Keratinocyte (primary cell): ENCODE measurements around the gene B4GALNT2. TPM values are rescaled to one million over a fixed set of nuclear protein-coding genes. Genes with fewer than 3 reads are reported as not detected.

Source experiments
- DNase-seq: peaks from one replicate; pipeline ENCODE4 v3.0.0-alpha.2; 2011; ENCODE audit warnings: low read depth, missing footprints, low spot score
- FAIRE-seq: peaks from 2 replicates; lab custom pipeline; 2011; peaks lifted over from hg19 to GRCh38; lab: Jason Lieb, UNC
- H2AFZ ChIP-seq: 2 replicates; pipeline ENCODE4 v1.6.0; 2012; ENCODE audit warnings: low read length, control low read depth, inconsistent platforms; ENCODE audit not compliant: control insufficient read depth
- H3K27ac ChIP-seq: 2 replicates; pipeline ENCODE4 v1.5.1; 2011; ENCODE audit warnings: low read length; ENCODE audit not compliant: control insufficient read depth, insufficient read depth
- H3K27me3 ChIP-seq: 3 replicates; pipeline ENCODE4 v1.6.0; 2011; ENCODE audit warnings: low read length; ENCODE audit not compliant: control insufficient read depth, insufficient read depth; ENCODE audit errors: extremely low read depth
- H3K36me3 ChIP-seq, 2 experiments: 2 replicates in 1 of 2; 3 replicates in 1 of 2; pipeline ENCODE4 v1.5.1; 2011; ENCODE audit warnings: low read length in 2 of 2, mild to moderate bottlenecking in 1 of 2; ENCODE audit not compliant: control insufficient read depth in 2 of 2, insufficient read depth in 2 of 2; ENCODE audit errors: extremely low read depth in 1 of 2
- H3K4me1 ChIP-seq: 3 replicates; pipeline ENCODE4 v1.5.1; 2011; ENCODE audit warnings: low read length; ENCODE audit not compliant: control insufficient read depth, insufficient read depth; ENCODE audit errors: extremely low read depth
- H3K4me2 ChIP-seq: 3 replicates; pipeline ENCODE4 v1.6.0; 2011; ENCODE audit warnings: low read depth, low read length; ENCODE audit not compliant: control insufficient read depth, insufficient read depth; ENCODE audit errors: extremely low read depth
- H3K4me3 ChIP-seq, 3 experiments: fragments of 200-600 bp in 1 of 3; sonication (generic) in 1 of 3; 2 replicates in 2 of 3; 3 replicates in 1 of 3; pipeline ENCODE4 v1.5.1; 2011 to 2016; ENCODE audit warnings: low read length in 3 of 3, mild to moderate bottlenecking in 3 of 3, control low read depth in 2 of 3, inconsistent platforms in 1 of 3, low read depth in 1 of 3, mixed read lengths in 1 of 3, mixed run types in 1 of 3, moderate library complexity in 1 of 3; ENCODE audit not compliant: control insufficient read depth in 2 of 3, insufficient read depth in 2 of 3; ENCODE audit errors: extremely low read depth in 1 of 3
- H3K79me2 ChIP-seq: 2 replicates; pipeline ENCODE4 v1.6.0; 2012; ENCODE audit warnings: low read length; ENCODE audit not compliant: control insufficient read depth, insufficient read depth
- H3K9ac ChIP-seq: 3 replicates; pipeline ENCODE4 v1.6.0; 2011; ENCODE audit warnings: low read length; ENCODE audit not compliant: control insufficient read depth, insufficient read depth; ENCODE audit errors: extremely low read depth
- H3K9me1 ChIP-seq: 3 replicates; pipeline ENCODE4 v1.6.0; 2011; ENCODE audit warnings: low read length; ENCODE audit not compliant: control insufficient read depth, insufficient read depth; ENCODE audit errors: extremely low read depth
- H3K9me3 ChIP-seq: 2 replicates; pipeline ENCODE4 v1.5.1; 2012; ENCODE audit warnings: low read depth, low read length; ENCODE audit not compliant: control insufficient read depth
- H4K20me1 ChIP-seq: 3 replicates; pipeline ENCODE4 v1.6.0; 2011; ENCODE audit warnings: low read length; ENCODE audit not compliant: control insufficient read depth, insufficient read depth; ENCODE audit errors: extremely low read depth
- CTCF ChIP-seq, 3 experiments: IDR thresholded peaks in 1 of 3; conservative IDR thresholded peaks in 1 of 3; optimal IDR thresholded peaks in 1 of 3; 2 replicates in 2 of 3; 3 replicates in 1 of 3; pipeline versions ENCODE3 to v1.5.1; 2011; ENCODE audit warnings: low read length in 3 of 3, mild to moderate bottlenecking in 3 of 3, moderate library complexity in 2 of 3, control low read depth in 1 of 3, inconsistent platforms in 1 of 3; ENCODE audit not compliant: insufficient read depth in 2 of 3; ENCODE audit errors: extremely low read depth in 1 of 3
- EZH2 ChIP-seq: IDR thresholded peaks from one replicate; pipeline ENCODE4 v1.6.1; 2012; ENCODE audit warnings: inconsistent platforms, mild to moderate bottlenecking, low read length, moderate library complexity
- dilution Hi-C: fragments of 300-500 bp; cut with MboI; formaldehyde crosslinking; loops from one replicate; pipeline ENCODE4 v1.7.0; 2020; ENCODE audit warnings: low sequenced_read_pairs; ENCODE audit not compliant: extremely low pct_ligation_motif_present
- polyA plus RNA-seq, 5 experiments: library from polyadenylated mRNA; depleted of rRNA in 3 of 5; stranded (reverse) in 3 of 5; stranded (forward) in 1 of 5; unstranded in 1 of 5; fragments of >200 nt; gene quantifications; 1 replicate in 1 of 5; 2 replicates in 3 of 5; 3 replicates in 1 of 5; pipeline versions ENCODE4 v1.2.1 to v1.2.3, GENCODE V29; 2011 to 2012; ENCODE audit warnings: missing spikeins in 2 of 5, low read depth in 1 of 5, low replicate concordance in 1 of 5

Gene B4GALNT2
- polyA plus RNA-seq, 1 donor (not counting 4 experiments of a cell fraction or from before 2014, with no cell fraction given), result 0.01 TPM

DNA sequence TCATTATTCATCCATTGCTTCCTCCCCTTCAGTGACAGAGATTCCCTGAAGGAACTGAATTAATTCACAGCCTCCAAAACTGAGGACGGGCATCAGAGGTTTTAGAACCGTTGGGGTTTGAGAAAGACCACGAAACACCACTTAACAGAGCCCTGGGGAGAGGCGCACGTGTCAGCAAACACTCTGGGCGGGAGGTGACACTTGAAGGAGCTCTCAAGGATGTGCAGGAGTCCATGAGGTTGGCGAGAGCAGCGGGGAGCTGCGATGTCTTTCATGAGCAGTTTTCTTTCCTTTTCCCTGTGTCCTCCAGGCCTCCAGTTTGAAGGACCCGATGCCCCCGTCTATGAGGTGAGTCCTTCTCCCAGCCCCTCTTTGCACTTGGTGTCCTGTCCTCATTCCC is 23.7 kb downstream of the B4GALNT2 start:
- H4K20me1 ChIP-seq, result no peaks in the 10 kb centered on the region
- no peaks in the 10 kb centered on the region for H3K4me1 ChIP-seq
- no peak overlapping the region for H2AFZ ChIP-seq
- DNase-seq (no peak), FAIRE-seq (no peak)
- no peak overlapping the region for H3K4me3 ChIP-seq
- no peak overlapping the region for H3K27ac ChIP-seq
- H3K4me2 ChIP-seq, result no peak overlapping the region
- TF ChIP-seq CTCF (optimal IDR thresholded peaks at IDR 0.05 in 1 of 3, IDR thresholded peaks at IDR 0.05 in 1 of 3, conservative IDR thresholded peaks at IDR 0.05 in 1 of 3; ENCODE audit: extremely low read depth in 1 of 3, insufficient read depth in 2 of 3, low read length in 3 of 3) (no peak), EZH2 (no peak)
- H3K36me3 ChIP-seq, result no peaks in the 10 kb centered on the region
- no peaks in the 10 kb centered on the region for H3K79me2 ChIP-seq
- H3K9me3 ChIP-seq, result no peaks in the 10 kb centered on the region
- no peaks in the 10 kb centered on the region for H3K9me1 ChIP-seq
- dilution Hi-C loops, result no loop called here
- no peaks in the 10 kb centered on the region for H3K27me3 ChIP-seq
- no peak overlapping the region for H3K9ac ChIP-seq

- Histone ChIP-seq H3K36me3 (no peaks in the 10 kb centered on the region), H2AFZ (no peak overlapping the region), H3K9me3 (no peaks in the 10 kb centered on the region), H3K27me3 (no peaks in the 10 kb centered on the region), H3K4me3 (no peak overlapping the region), H3K9me1 (no peaks in the 10 kb centered on the region), H3K4me1 (no peaks in the 10 kb centered on the region), H3K9ac (no peak overlapping the region), H4K20me1 (no peaks in the 10 kb centered on the region), H3K27ac (no peak overlapping the region), H3K79me2 (no peaks in the 10 kb centered on the region), H3K4me2 (no peak overlapping the region)
- TF ChIP-seq CTCF (optimal IDR thresholded peaks at IDR 0.05 in 1 of 3, IDR thresholded peaks at IDR 0.05 in 1 of 3, conservative IDR thresholded peaks at IDR 0.05 in 1 of 3; ENCODE audit: extremely low read depth in 1 of 3, insufficient read depth in 2 of 3, low read length in 3 of 3) (no peak), EZH2 (no peak)
- FAIRE-seq (no peak), DNase-seq (no peak)
- dilution Hi-C loops, result no loop called here
Measured at GRCh38 chr17:49157784-49158183, 25.2 kb downstream of the B4GALNT2 start.
